Measurements from ENCODE around the gene RPS15. TPM values are rescaled to one million over a fixed set of nuclear protein-coding genes. Genes with fewer than 3 reads are reported as not detected.

The RPS15 gene
- total RNA-seq, 3 donors from 2014 or later, result 2,317 to 2,484 (median 2,379) TPM

Other genes starting within 250 kb of the RPS15 start
- 10 to 100 TPM; 64.4 to 72.0 (median 69.8) TPM for gene STK11, start 232.6 kb upstream of the RPS15 start, total RNA-seq
- gene CBARP, start 200.4 kb upstream of the RPS15 start, total RNA-seq, result 1 to 10 TPM in 2 of 3 donors, under 1 TPM in 1; 0.63 to 1.4 (median 1.1) TPM
- gene ATP5F1D, start 196.6 kb upstream of the RPS15 start, total RNA-seq, result 100 to 1,000 TPM; 259 to 434 (median 312) TPM
- 10 to 100 TPM; 63.2 to 70.0 (median 68.7) TPM for gene MIDN, start 189.8 kb upstream of the RPS15 start, total RNA-seq
- gene CIRBP, start 169.1 kb upstream of the RPS15 start, total RNA-seq, result 100 to 1,000 TPM; 269 to 294 (median 285) TPM
- 100 to 1,000 TPM; 189 to 199 (median 194) TPM for gene FAM174C, start 162.9 kb upstream of the RPS15 start, total RNA-seq
- not detected for gene EFNA2, start 152.5 kb upstream of the RPS15 start, total RNA-seq
- gene NDUFS7, start 54.5 kb upstream of the RPS15 start, total RNA-seq, result 100 to 1,000 TPM; 124 to 142 (median 137) TPM
- gene GAMT, start 36.9 kb upstream of the RPS15 start, total RNA-seq, result 10 to 100 TPM; 16.0 to 25.9 (median 23.1) TPM
- gene DAZAP1, start 30.8 kb upstream of the RPS15 start, total RNA-seq, result 100 to 1,000 TPM; 296 to 322 (median 303) TPM
- under 1 TPM; 0.13 to 0.45 (median 0.16) TPM for gene APC2, start 11.7 kb downstream of the RPS15 start, total RNA-seq
- 10 to 100 TPM; 31.0 to 32.1 (median 32.0) TPM for gene C19orf25, start 40.8 kb downstream of the RPS15 start, total RNA-seq
- gene PCSK4, start 52.0 kb downstream of the RPS15 start, total RNA-seq, result under 1 TPM; 0.46 to 0.50 (median 0.49) TPM
- gene REEP6, start 52.8 kb downstream of the RPS15 start, total RNA-seq, result 1 to 10 TPM; 1.8 to 3.4 (median 1.9) TPM
- gene ADAMTSL5, start 74.6 kb downstream of the RPS15 start, total RNA-seq, result 1 to 10 TPM; 5.8 to 9.7 (median 6.8) TPM
- gene PLK5, start 85.7 kb downstream of the RPS15 start, total RNA-seq, result not detected
- 10 to 100 TPM; 12.5 to 17.0 (median 12.6) TPM for gene MEX3D, start 129.9 kb downstream of the RPS15 start, total RNA-seq
- gene MBD3, start 154.5 kb downstream of the RPS15 start, total RNA-seq, result 100 to 1,000 TPM; 153 to 180 (median 163) TPM
- 100 to 1,000 TPM; 226 to 252 (median 250) TPM for gene UQCR11, start 167.1 kb downstream of the RPS15 start, total RNA-seq
- 100 to 1,000 TPM; 144 to 184 (median 153) TPM for gene TCF3, start 214.2 kb downstream of the RPS15 start, total RNA-seq